GM21576 (cell line): Measurements from ENCODE around the gene IL18.
"Not testable (repeated sequence)": the region's sequence is repeated elsewhere in the genome, so short reads cannot be mapped to it uniquely, and the experiment has no call there.

Experiments
- ATAC-seq: cut with Tn5 transposase; IDR thresholded peaks from one replicate; pipeline ENCODE4 v1.9.1; 2021; ENCODE audit warnings: mild to moderate bottlenecking, moderate library complexity; ENCODE audit not compliant: unreplicated experiment

The IL18 gene

GRCh38 chr11:112163875-112164685 is at the start of gene IL18:
Gene IL18 (minus strand): TSS chr11:112164094. CDS start chr11:112155053, 9,041 bp downstream.
- ATAC-seq, result no peak

- ATAC-seq, result no peak
Measured at GRCh38 chr11:112212710-112213109, 48.8 kb upstream of the IL18 start.

- no peak for ATAC-seq
Measured at GRCh38 chr11:112212290-112212689, 48.4 kb upstream of the IL18 start.

- ATAC-seq, result no peak
Measured at GRCh38 chr11:112211536-112211935, 47.6 kb upstream of the IL18 start.

- ATAC-seq, result no peak
Measured at GRCh38 chr11:112210890-112211289, 47.0 kb upstream of the IL18 start.

- no peak for ATAC-seq
Measured at GRCh38 chr11:112206071-112206470, 42.2 kb upstream of the IL18 start.

- ATAC-seq, result no peak
Measured at GRCh38 chr11:112200252-112200651, 36.4 kb upstream of the IL18 start.

GRCh38 chr11:112199101-112199500 is 35.2 kb upstream of the IL18 start:
- not testable (repeated sequence) for ATAC-seq

GRCh38 chr11:112196519-112197087 is 32.7 kb upstream of the IL18 start:
- no peak for ATAC-seq

GRCh38 chr11:112195951-112196351 is 32.1 kb upstream of the IL18 start:
- no peak for ATAC-seq

- not testable (repeated sequence) for ATAC-seq
Measured at GRCh38 chr11:112195113-112195512, 31.2 kb upstream of the IL18 start.

- no peak for ATAC-seq
Measured at GRCh38 chr11:112186304-112186703, 22.4 kb upstream of the IL18 start.

- no peak for ATAC-seq
Measured at GRCh38 chr11:112185883-112186282, 22.0 kb upstream of the IL18 start.

- no peak for ATAC-seq
Measured at GRCh38 chr11:112182867-112183266, 19.0 kb upstream of the IL18 start.

- peak; percentile 63 for ATAC-seq
Measured at GRCh38 chr11:112179601-112180000, 15.7 kb upstream of the IL18 start.

GRCh38 chr11:112178936-112179335 is 15.0 kb upstream of the IL18 start:
- ATAC-seq, result no peak

- ATAC-seq, result no peak
Measured at GRCh38 chr11:112178428-112178827, 14.5 kb upstream of the IL18 start.

- no peak for ATAC-seq
Measured at GRCh38 chr11:112177589-112177988, 13.7 kb upstream of the IL18 start.

GRCh38 chr11:112176077-112176476 is 12.2 kb upstream of the IL18 start:
- no peak for ATAC-seq

GRCh38 chr11:112175599-112175952 is 11.7 kb upstream of the IL18 start:
- no peak for ATAC-seq

GRCh38 chr11:112174789-112175598 is 11.1 kb upstream of the IL18 start, which contains the start of gene BCO2:
Gene BCO2 (plus strand): TSS chr11:112175512. CDS start chr11:112175602, 90 bp downstream.
- ATAC-seq, result no peak

- no peak for ATAC-seq
Measured at GRCh38 chr11:112173152-112173551, 9.3 kb upstream of the IL18 start.
